Stromal cell of bone marrow (primary cell): ENCODE results near the gene SDR42E2.
"Not testable (repeated sequence)": the region's sequence is repeated elsewhere in the genome, so short reads cannot be mapped to it uniquely, and the experiment has no call there.

Source experiments
- DNase-seq: peaks from one replicate; pipeline ENCODE4 v3.0.0-alpha.2; 2012; ENCODE audit warnings: low read depth

SDR42E2 gene

GRCh38 chr16:22213801-22214200, 51.5 kb downstream of the SDR42E2 start:
- DNase-seq: no peak

- DNase-seq: no peak
Measured at GRCh38 chr16:22214402-22214801, 52.1 kb downstream of the SDR42E2 start.

- DNase-seq: no peak
Measured at GRCh38 chr16:22214889-22215288, 52.6 kb downstream of the SDR42E2 start.

GRCh38 chr16:22216191-22216831, 54.0 kb downstream of the SDR42E2 start:
- DNase-seq: no peak

GRCh38 chr16:22216832-22217225, 54.5 kb downstream of the SDR42E2 start:
- DNase-seq: not testable (repeated sequence)

GRCh38 chr16:22217890-22218730, 55.8 kb downstream of the SDR42E2 start:
- no peak for DNase-seq

- DNase-seq: no peak
Measured at GRCh38 chr16:22219389-22220068, 57.2 kb downstream of the SDR42E2 start.

- no peak for DNase-seq
Measured at GRCh38 chr16:22220069-22220440, 57.7 kb downstream of the SDR42E2 start.

GRCh38 chr16:22220714-22221113, 58.4 kb downstream of the SDR42E2 start:
- no peak for DNase-seq

- DNase-seq: no peak
Measured at GRCh38 chr16:22222006-22222405, 59.7 kb downstream of the SDR42E2 start.

- DNase-seq: no peak
Measured at GRCh38 chr16:22222998-22223397, 60.7 kb downstream of the SDR42E2 start.

- DNase-seq: no peak
Measured at GRCh38 chr16:22225060-22225459, 62.8 kb downstream of the SDR42E2 start.

GRCh38 chr16:22229889-22230288, 67.6 kb downstream of the SDR42E2 start:
- no peak for DNase-seq

GRCh38 chr16:22232277-22233036, 70.2 kb downstream of the SDR42E2 start:
- DNase-seq: no peak

GRCh38 chr16:22233037-22233372, 70.7 kb downstream of the SDR42E2 start:
- no peak for DNase-seq

- no peak for DNase-seq
Measured at GRCh38 chr16:22235839-22236745, 73.8 kb downstream of the SDR42E2 start.

GRCh38 chr16:22239131-22239805, 77.0 kb downstream of the SDR42E2 start:
- DNase-seq: no peak

GRCh38 chr16:22240023-22240710, 77.9 kb downstream of the SDR42E2 start:
- DNase-seq: no peak
